PC-9 (cell line): ENCODE data around the gene PRKG2. TPM values are rescaled to one million over a fixed set of nuclear protein-coding genes. Genes with fewer than 3 reads are reported as not detected.

Experiments
- BruUV-seq: library from RNA; stranded (reverse); fragments of 400-500 nt; replicated peaks from 2 replicates; lab custom pipeline; 2021; lab: Mats Ljungman, UMichigan
- CTCF ChIA-PET: fragments of 300-600 bp; sonication (Branson Sonifier 250); formaldehyde crosslinking; loops from one replicate; lab custom pipeline; 2022; ENCODE audit warnings: antibody characterized with exemption; lab: Charles Lee
- POLR2A ChIA-PET: fragments of 300-600 bp; sonication (Branson Sonifier 250); formaldehyde crosslinking; loops from one replicate; lab custom pipeline; 2022; ENCODE audit warnings: antibody characterized with exemption; ENCODE audit not compliant: unreplicated experiment; lab: Charles Lee
- DNase-seq, 2 experiments: peaks; one replicate each; pipeline versions ENCODE4 v3.0.0 to v3.0.0-alpha.2; 2015 to 2022; ENCODE audit warnings: mixed read lengths in 1 of 2
- H2AFZ ChIP-seq: fragments of 200-600 bp; sonication (generic); 2 replicates; pipeline ENCODE4 v1.8.1; 2017; ENCODE audit warnings: antibody characterized with exemption
- H3F3A ChIP-seq: fragments of 200-600 bp; sonication (generic); 2 replicates; pipeline ENCODE4 v1.8.1; 2017; ENCODE audit warnings: antibody characterized with exemption, mild to moderate bottlenecking, low read depth; ENCODE audit not compliant: insufficient read depth
- H3K27ac ChIP-seq: fragments of 200-600 bp; sonication (generic); 2 replicates; pipeline ENCODE4 v1.6.1; 2016; ENCODE audit warnings: mixed run types
- H3K27me3 ChIP-seq: fragments of 200-600 bp; sonication (generic); 2 replicates; pipeline ENCODE4 v1.6.1; 2016; ENCODE audit warnings: low read depth, mixed run types; ENCODE audit not compliant: insufficient read depth
- H3K36me3 ChIP-seq: fragments of 200-600 bp; sonication (generic); 2 replicates; pipeline ENCODE4 v1.6.1; 2016; ENCODE audit warnings: low read depth, mixed run types
- H3K4me1 ChIP-seq: fragments of 200-600 bp; sonication (generic); replicated peaks from 2 replicates; pipeline ENCODE4 v1.6.1; 2016; ENCODE audit warnings: mixed run types; ENCODE audit not compliant: insufficient read depth
- H3K4me2 ChIP-seq: fragments of 200-600 bp; sonication (generic); 2 replicates; pipeline ENCODE4 v1.6.1; 2017; ENCODE audit warnings: mixed run types
- H3K4me3 ChIP-seq: fragments of 200-600 bp; sonication (generic); 2 replicates; pipeline ENCODE4 v1.6.1; 2016; ENCODE audit warnings: mixed run types
- H3K79me2 ChIP-seq: fragments of 200-600 bp; sonication (generic); 2 replicates; pipeline ENCODE4 v1.6.1; 2017; ENCODE audit warnings: low read depth, mixed run types
- H3K9me2 ChIP-seq: fragments of 200-600 bp; sonication (generic); 2 replicates; pipeline ENCODE4 v1.8.1; 2017; ENCODE audit warnings: mild to moderate bottlenecking; ENCODE audit not compliant: insufficient read depth
- H3K9me3 ChIP-seq: fragments of 200-600 bp; sonication (generic); 2 replicates; pipeline ENCODE4 v1.8.1; 2016; ENCODE audit warnings: low read depth; ENCODE audit not compliant: insufficient read depth
- H4K20me1 ChIP-seq: fragments of 200-600 bp; sonication (generic); 2 replicates; pipeline ENCODE4 v1.8.1; 2017; ENCODE audit not compliant: insufficient read depth
- EZH2 ChIP-seq: fragments of 200-600 bp; sonication (generic); IDR thresholded peaks from 2 replicates; pipeline ENCODE4 v1.8.0; 2017; ENCODE audit warnings: antibody characterized with exemption, low read depth
- intact Hi-C: fragments of 100-400 bp; cut with micrococcal nuclease; formaldehyde crosslinking; loops from one replicate; pipeline ENCODE4 v1.10.0; 2022; ENCODE audit not compliant: unreplicated experiment
- total RNA-seq: library from RNA; stranded (reverse); gene quantifications from 2 replicates; pipeline ENCODE4 v1.2.3, GENCODE V29; 2021
- TF ChIP-seq, protein P1 (sequence below): fragments of 200-600 bp; sonication (generic); conservative IDR thresholded peaks from 2 replicates; pipeline ENCODE4 v1.6.1; 2017; ENCODE audit warnings: mixed run types, antibody characterized with exemption, mild to moderate bottlenecking, moderate library complexity

The PRKG2 gene
- total RNA-seq, 1 experiment from 2014 or later, result not detected

DNA sequence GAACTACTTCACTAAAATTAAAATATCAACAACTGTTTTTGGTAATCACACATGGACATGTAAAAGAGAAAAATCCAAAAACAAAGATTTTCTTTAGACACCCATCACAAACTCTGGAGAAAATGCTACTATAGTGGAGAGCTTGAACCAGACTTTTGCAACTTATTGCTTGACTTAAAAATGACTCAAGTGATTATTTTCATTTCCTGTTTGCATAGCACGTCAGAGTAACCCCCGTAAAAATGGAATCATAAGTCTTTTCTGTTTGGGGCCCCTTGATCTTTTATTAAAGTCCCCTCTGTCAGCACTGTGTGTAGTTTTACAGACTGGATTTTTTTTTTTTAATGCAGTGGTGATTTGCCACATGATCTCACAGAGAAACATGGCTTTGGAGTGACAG, 79.5 kb downstream of the PRKG2 start:
- Histone ChIP-seq H3K9me2 (no peaks in the 10 kb centered on the region), H3K4me2 (no peak overlapping the region), H3K79me2 (no peaks in the 10 kb centered on the region), H4K20me1 (no peaks in the 10 kb centered on the region), H3F3A (no peaks in the 10 kb centered on the region), H3K27me3 (no peaks in the 10 kb centered on the region), H3K27ac (no peak overlapping the region), H3K4me3 (no peak overlapping the region), H3K9me3 (no peaks in the 10 kb centered on the region), H3K4me1 (no peaks in the 10 kb centered on the region), H2AFZ (0 out of 2 replicates have a peak overlapping the region, but pooled peaks have one; percentile 48), H3K36me3 (no peaks in the 10 kb centered on the region)
- ChIA-PET POLR2A (no interaction called here), CTCF (no interaction called here)
- TF ChIP-seq EZH2, result no peak
- TF ChIP-seq, protein P1, sequence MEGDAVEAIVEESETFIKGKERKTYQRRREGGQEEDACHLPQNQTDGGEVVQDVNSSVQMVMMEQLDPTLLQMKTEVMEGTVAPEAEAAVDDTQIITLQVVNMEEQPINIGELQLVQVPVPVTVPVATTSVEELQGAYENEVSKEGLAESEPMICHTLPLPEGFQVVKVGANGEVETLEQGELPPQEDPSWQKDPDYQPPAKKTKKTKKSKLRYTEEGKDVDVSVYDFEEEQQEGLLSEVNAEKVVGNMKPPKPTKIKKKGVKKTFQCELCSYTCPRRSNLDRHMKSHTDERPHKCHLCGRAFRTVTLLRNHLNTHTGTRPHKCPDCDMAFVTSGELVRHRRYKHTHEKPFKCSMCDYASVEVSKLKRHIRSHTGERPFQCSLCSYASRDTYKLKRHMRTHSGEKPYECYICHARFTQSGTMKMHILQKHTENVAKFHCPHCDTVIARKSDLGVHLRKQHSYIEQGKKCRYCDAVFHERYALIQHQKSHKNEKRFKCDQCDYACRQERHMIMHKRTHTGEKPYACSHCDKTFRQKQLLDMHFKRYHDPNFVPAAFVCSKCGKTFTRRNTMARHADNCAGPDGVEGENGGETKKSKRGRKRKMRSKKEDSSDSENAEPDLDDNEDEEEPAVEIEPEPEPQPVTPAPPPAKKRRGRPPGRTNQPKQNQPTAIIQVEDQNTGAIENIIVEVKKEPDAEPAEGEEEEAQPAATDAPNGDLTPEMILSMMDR, result no peak
- intact Hi-C loops, result no loop called here
- no peak for DNase-seq
- BruUV-seq, result no TSS peak

DNA sequence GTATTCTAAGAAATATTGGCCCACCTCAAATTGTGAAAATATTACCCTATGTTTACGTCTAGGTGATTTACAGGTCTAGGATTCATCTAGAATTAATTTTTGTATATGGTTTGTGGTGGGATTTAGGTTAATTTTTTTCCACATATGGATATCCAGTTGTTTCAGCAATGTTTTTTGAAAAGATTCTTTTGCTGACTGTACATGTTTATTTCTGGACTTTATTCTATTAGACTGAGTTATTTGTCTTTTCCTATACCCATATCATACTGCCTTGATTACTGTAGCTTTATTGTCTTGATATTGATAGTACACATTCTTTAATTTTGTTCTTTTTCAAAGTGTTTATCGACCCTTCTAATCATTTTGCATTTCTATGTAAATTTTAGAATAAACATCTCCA, 83.5 kb downstream of the PRKG2 start:
- no peak for DNase-seq
- Histone ChIP-seq H3K4me3 (no peak overlapping the region), H2AFZ (no peak overlapping the region), H3K27me3 (no peaks in the 10 kb centered on the region), H3K79me2 (no peaks in the 10 kb centered on the region), H3K27ac (no peak overlapping the region), H3F3A (no peaks in the 10 kb centered on the region), H3K4me1 (no peaks in the 10 kb centered on the region), H3K4me2 (no peak overlapping the region), H3K9me2 (no peaks in the 10 kb centered on the region), H3K36me3 (no peaks in the 10 kb centered on the region), H4K20me1 (no peaks in the 10 kb centered on the region), H3K9me3 (no peaks in the 10 kb centered on the region)
- ChIA-PET POLR2A (no interaction called here), CTCF (no interaction called here)
- no TSS peak for BruUV-seq
- no peak for TF ChIP-seq EZH2
- TF ChIP-seq, protein P1, result no peak
- intact Hi-C loops, result no loop called here

DNA sequence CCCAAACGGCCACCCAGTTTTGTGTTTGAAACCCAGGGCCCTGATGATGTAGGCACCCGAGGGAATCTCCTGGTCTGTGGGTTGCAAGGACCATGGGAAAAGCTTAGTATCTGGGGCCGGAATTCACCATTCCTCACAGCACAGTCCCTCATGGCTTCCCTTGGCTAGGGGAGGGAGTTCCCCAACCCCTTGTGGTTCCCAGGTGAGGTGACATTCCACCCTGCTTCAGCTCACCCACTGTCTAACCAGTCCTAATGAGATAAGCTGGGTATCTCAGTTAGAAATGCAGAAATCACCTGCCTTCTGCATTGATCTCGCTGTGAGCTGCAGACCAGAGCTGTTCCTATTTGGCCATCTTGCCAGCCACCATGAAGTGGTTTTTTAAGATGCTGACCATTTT, 84.0 kb downstream of the PRKG2 start:
- H2AFZ ChIP-seq, result no peak overlapping the region
- no peak overlapping the region for H3K4me2 ChIP-seq
- intact Hi-C loops, result no loop called here
- H3K36me3 ChIP-seq, result no peaks in the 10 kb centered on the region
- no peak overlapping the region for H3K4me3 ChIP-seq
- TF ChIP-seq EZH2, result no peak
- TF ChIP-seq, protein P1, result no peak
- POLR2A ChIA-PET, result interaction anchor here (0.6 kb wide), 1 partner anchor 1233 kb away, joined by 8 read pairs; no protein-coding TSS in a partner anchor
- H3F3A ChIP-seq, result no peaks in the 10 kb centered on the region
- DNase-seq, result no peak
- CTCF ChIA-PET, result no interaction called here
- BruUV-seq, result no TSS peak
- no peak overlapping the region for H3K27ac ChIP-seq
- no peaks in the 10 kb centered on the region for H3K4me1 ChIP-seq
- no peaks in the 10 kb centered on the region for H3K9me3 ChIP-seq
- no peaks in the 10 kb centered on the region for H4K20me1 ChIP-seq
- no peaks in the 10 kb centered on the region for H3K27me3 ChIP-seq
- no peaks in the 10 kb centered on the region for H3K9me2 ChIP-seq
- no peaks in the 10 kb centered on the region for H3K79me2 ChIP-seq
